Prostate gland (tissue), 2 donors: ENCODE measurements around the gene TRIO.
"Not testable (repeated sequence)": the region's sequence is repeated elsewhere in the genome, so short reads cannot be mapped to it uniquely, and the experiment has no call there.

ENCODE experiments used
- POLR2A ChIP-seq: fragments of 450-650 bp; IDR thresholded peaks from one replicate; pipeline ENCODE4 v1.6.1; 2016; ENCODE audit warnings: antibody characterized with exemption, mild to moderate bottlenecking
- TF ChIP-seq, protein P1 (sequence below), 4 experiments: fragments of 200-600 bp in 2 of 4; fragments of 450-650 bp in 2 of 4; sonication (generic) in 2 of 4; IDR thresholded peaks; 1 replicate in 3 of 4; 2 replicates in 1 of 4; pipeline ENCODE4 v1.5.1; 2016 to 2019; ENCODE audit warnings: antibody characterized with exemption in 4 of 4, mild to moderate bottlenecking in 2 of 4, moderate library complexity in 2 of 4

GRCh38 chr5:14436122-14436521, 293.0 kb downstream of the TRIO start:
- not testable (repeated sequence) for TF ChIP-seq POLR2A
- TF ChIP-seq, protein P1, sequence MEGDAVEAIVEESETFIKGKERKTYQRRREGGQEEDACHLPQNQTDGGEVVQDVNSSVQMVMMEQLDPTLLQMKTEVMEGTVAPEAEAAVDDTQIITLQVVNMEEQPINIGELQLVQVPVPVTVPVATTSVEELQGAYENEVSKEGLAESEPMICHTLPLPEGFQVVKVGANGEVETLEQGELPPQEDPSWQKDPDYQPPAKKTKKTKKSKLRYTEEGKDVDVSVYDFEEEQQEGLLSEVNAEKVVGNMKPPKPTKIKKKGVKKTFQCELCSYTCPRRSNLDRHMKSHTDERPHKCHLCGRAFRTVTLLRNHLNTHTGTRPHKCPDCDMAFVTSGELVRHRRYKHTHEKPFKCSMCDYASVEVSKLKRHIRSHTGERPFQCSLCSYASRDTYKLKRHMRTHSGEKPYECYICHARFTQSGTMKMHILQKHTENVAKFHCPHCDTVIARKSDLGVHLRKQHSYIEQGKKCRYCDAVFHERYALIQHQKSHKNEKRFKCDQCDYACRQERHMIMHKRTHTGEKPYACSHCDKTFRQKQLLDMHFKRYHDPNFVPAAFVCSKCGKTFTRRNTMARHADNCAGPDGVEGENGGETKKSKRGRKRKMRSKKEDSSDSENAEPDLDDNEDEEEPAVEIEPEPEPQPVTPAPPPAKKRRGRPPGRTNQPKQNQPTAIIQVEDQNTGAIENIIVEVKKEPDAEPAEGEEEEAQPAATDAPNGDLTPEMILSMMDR (IDR thresholded peaks at IDR 0.05) = not testable (repeated sequence)
